ENCODE measurements around the gene PCP4. TPM values are rescaled to one million over a fixed set of nuclear protein-coding genes. Genes with fewer than 3 reads are reported as not detected.

The PCP4 gene
- total and polyA plus RNA-seq, 9 of the 15 experiments (the other 6 are each of a cell fraction or from before 2014, with no cell fraction given), result not detected

GRCh38 chr21:39852726-39853500 is 14.3 kb upstream of the PCP4 start:
- TF ChIP-seq ETV5 (CRISPR knock-in tag; IDR thresholded peaks at IDR 0.05; ENCODE audit: low read depth) (no peak), DNMT1 (IDR thresholded peaks at IDR 0.05) (no peak), GABPA (tag; conservative IDR thresholded peaks at IDR 0.05; ENCODE audit: low read depth) (no peak), FIP1L1 (IDR thresholded peaks at IDR 0.05; ENCODE audit: low read depth, low read length, poor library complexity, severe bottlenecking) (no peak), TSC22D4 (tag; IDR thresholded peaks at IDR 0.05) (no peak), ZNF197 (CRISPR knock-in tag; IDR thresholded peaks at IDR 0.05; ENCODE audit: low read depth) (no peak), ZNF668 (CRISPR knock-in tag; IDR thresholded peaks at IDR 0.05) (no peak), HBP1 (CRISPR knock-in tag; IDR thresholded peaks at IDR 0.05) (no peak), ZC3H4 (CRISPR knock-in tag; IDR thresholded peaks at IDR 0.05; ENCODE audit: borderline replicate concordance) (no peak), ZNF212 (CRISPR knock-in tag; IDR thresholded peaks at IDR 0.05) (no peak), GABPB1 (CRISPR knock-in tag; IDR thresholded peaks at IDR 0.05) (no peak), MXI1 (IDR thresholded peaks at IDR 0.05; ENCODE audit: low read depth, low read length) (no peak), TFAM (CRISPR knock-in tag; conservative IDR thresholded peaks at IDR 0.05) (no peak)
- no peaks in the 10 kb centered on the region for H3K9me3 ChIP-seq (replicated peaks; ENCODE audit: control insufficient read depth, insufficient read depth, low read depth, low read length)
- no peak overlapping the region for H3K4me3 ChIP-seq
- in situ Hi-C loops (cut with MboI), result no loop called here
- no peak overlapping the region for H2AFZ ChIP-seq (ENCODE audit: low read depth, low read length)
- no peaks in the 10 kb centered on the region for H3K27me3 ChIP-seq (ENCODE audit: control insufficient read depth in 2 of 2, insufficient read depth in 2 of 2, low read length in 2 of 2)
- FAIRE-seq (no peak), DNase-seq (ENCODE audit: extremely low read depth in 1 of 4, low spot score in 3 of 4) (no peak), ATAC-seq (no peak)
- H3K27ac ChIP-seq (ENCODE audit: extremely low read depth, low read depth, low read length), result no peak overlapping the region
- BruUV-seq (replicated peaks), result no TSS peak
- no peaks in the 10 kb centered on the region for H4K20me1 ChIP-seq (replicated peaks; ENCODE audit: control insufficient read depth, insufficient read depth, low read length)
- H3K36me3 ChIP-seq (ENCODE audit: control insufficient read depth, insufficient read depth, low read length), result no peaks in the 10 kb centered on the region
- no peaks in the 10 kb centered on the region for H3K4me1 ChIP-seq (replicated peaks in 1 of 2; ENCODE audit: control insufficient read depth in 2 of 2, insufficient read depth in 2 of 2, low read length in 2 of 2)
- POLR2A ChIA-PET, result interaction anchor here (0.8 to 1.3 kb wide), 3 partner anchors 9 to 16 kb away, joined by 3 to 4 read pairs (median 3); no protein-coding TSS in a partner anchor
- CTCF ChIA-PET (ENCODE audit: low intra/inter-chr PET ratio), result no interaction called here
- H3K79me2 ChIP-seq (ENCODE audit: control insufficient read depth, insufficient read depth, low read length), result no peaks in the 10 kb centered on the region
- WGBS (ENCODE audit: insufficient coverage, low coverage, missing lambda C conversion rate), result 1% methylated on average over 14 of the region's 14 CpGs
- no peaks in the 10 kb centered on the region for H3K9me1 ChIP-seq (ENCODE audit: control insufficient read depth, insufficient read depth, low read length)
- intact Hi-C loops (cut with micrococcal nuclease), result no loop called here
- H3K9ac ChIP-seq (ENCODE audit: insufficient read depth in 1 of 2, low read depth in 2 of 2, low read length in 2 of 2), result no peak overlapping the region; a peak in 1 of 4 replicates
- H3K4me2 ChIP-seq (ENCODE audit: insufficient read depth, low read length), result no peak overlapping the region

Measured in K562 (cell line).